HL-60/S4 treated with phorbol 12-myristate 13-acetate at 8.2 ng/mL for 4 days and 3 days (cell line): Measurements from ENCODE around the gene BRPF3.

Source experiments
- in situ Hi-C: fragments of 300-500 bp; cut with MboI; formaldehyde crosslinking; loops from 2 replicates; pipeline ENCODE4 v1.15.0; 2022; ENCODE audit warnings: low sequenced_read_pairs

Gene BRPF3

GRCh38 chr6:36196113-36196879 lies at the start of gene BRPF3:
Gene BRPF3, plus strand, starts transcription at chr6:36196744. Its CDS starts 3,579 bp downstream, at chr6:36200323.
- in situ Hi-C loops: no loop called here

DNA sequence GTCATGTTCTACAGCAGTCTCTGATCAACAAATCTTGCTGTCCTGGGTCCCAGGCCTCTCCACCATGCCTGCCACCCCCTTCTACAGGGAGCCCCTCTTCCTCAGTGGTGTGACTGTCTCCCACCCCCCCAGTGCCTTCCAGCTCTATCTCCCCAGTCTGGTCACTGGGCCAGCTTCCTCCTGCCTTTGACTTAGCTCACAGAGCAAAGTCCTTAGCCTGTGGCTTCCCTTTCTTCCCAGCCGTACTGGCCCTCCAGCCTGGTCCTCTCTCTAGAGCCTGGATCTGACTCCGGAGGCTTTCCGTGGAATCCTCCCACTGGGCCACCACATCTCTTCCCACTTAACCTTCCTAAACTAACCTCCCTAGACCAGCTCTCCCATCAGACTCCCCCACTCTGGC lies 49.2 kb upstream of the BRPF3 start:
- in situ Hi-C loops: no loop called here

GRCh38 chr6:36149476-36149875 lies 47.1 kb upstream of the BRPF3 start:
- in situ Hi-C loops: no loop called here

- in situ Hi-C loops: no loop called here
Measured at GRCh38 chr6:36150283-36150682, 46.3 kb upstream of the BRPF3 start.

DNA sequence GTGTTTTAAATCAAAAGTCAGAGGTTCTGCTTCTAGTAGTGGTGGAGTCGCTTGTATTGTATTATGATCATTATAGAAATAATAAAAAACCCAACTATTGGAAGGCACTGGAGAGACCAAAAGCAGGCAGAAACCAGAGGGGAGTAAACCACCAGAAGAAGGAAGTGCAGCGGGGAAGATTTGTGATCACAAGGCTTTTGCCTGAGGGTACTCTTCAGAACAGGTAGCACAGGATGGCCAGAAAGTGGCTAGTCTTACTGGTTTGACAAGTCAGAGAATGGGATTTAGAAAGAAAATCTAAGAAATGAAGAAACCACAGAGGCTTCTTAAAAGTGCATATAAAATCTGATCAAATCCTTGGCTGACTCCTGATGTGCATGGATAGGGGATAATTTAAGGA lies 42.3 kb upstream of the BRPF3 start:
- in situ Hi-C loops: no loop called here

DNA sequence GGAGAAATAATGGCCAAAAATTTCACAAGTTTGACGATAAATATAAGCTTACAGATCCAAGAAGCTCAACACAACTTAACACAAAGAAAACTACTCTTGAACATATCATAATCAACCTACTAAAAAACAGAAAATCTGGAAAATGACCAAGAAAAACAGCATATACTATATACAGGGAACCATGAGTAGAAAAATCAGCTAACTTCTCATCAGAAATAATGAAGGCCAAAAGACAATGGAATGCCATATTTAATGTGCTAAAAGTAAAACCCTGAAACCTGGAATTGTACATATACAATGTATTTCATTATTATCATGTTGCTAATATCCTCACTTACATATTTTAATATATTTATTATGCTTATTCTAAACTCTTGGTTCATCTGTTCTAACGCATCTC lies 40.9 kb upstream of the BRPF3 start:
- in situ Hi-C loops: no loop called here

DNA sequence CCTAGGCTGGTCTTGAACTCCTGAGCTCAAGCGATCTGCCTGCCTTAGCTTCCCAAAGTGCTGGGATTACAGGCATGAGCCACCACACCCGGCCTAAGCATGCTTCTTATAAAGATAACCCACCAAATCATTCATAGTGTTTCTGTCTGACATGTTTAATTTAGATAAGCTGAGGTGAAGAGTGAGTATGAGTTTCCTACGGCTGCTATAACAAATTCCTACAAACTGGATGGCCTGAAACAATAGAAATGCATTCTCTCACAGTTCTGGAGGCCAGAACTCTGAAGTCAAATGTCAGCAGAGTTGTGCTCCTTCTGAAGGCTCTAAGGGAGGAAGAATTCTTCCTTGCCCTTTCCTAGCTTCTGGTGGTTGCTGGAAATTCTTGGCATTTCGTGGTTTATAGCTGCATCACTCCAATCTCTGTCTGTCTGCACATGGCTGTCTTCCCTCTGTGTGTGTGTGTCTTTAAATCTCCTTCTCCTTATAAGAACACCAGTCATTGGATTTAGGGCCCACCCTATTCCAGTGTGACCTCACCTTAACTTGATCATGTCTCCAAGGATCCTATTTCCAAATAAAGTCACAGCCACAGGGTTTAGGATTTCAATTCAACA lies 36.3 kb upstream of the BRPF3 start:
- in situ Hi-C loops: no loop called here

DNA sequence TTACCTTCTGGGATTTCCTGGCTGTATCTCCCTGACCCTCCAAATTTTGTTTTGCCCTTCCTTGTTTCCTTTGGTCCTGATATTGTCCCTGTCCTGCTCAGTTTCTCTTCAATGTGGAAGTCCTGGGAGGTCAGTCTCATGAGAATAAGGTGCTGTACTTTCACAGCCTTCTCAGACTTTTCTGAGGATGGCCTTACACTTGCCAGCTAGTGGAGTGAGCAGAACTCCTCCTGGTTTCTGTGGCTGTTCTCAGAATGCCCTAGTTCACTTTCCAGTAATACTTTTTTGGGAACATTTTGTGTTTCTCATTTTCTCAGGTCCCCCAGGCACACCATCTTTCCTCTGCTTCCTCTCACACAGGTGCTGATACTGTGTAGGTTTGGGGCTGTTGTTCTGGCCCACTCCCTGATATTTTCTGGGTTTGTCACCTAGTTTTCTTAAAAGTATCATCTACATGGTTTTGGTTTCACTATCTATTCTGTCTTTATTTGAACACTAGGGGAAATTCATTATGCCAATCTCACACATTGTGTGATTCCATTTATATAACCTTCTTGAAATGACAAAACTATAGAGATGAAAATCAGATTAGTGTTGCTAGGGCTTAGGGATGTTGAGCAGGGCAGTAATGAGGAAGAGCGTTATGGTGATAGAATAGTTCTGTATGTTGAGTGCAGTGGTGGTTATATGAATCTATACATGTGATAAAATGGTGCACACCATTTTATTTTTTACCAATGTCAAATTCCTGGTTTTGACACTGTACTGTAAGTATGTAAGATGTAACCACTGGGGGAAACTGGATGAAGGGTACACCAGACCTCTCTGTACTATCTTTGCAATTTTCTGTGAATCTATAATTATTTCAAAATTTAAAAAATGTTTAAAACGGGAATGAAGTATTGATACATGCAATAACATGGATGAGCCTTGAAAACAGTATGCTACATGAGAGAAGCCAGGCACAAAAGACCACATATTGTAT lies 27.2 kb upstream of the BRPF3 start:
- in situ Hi-C loops: no loop called here

- in situ Hi-C loops: no loop called here
Measured at GRCh38 chr6:36170704-36171103, 25.8 kb upstream of the BRPF3 start.

GRCh38 chr6:36171573-36171972 lies 25.0 kb upstream of the BRPF3 start:
- in situ Hi-C loops: no loop called here

GRCh38 chr6:36177166-36177565 lies 19.4 kb upstream of the BRPF3 start:
- in situ Hi-C loops: no loop called here

DNA sequence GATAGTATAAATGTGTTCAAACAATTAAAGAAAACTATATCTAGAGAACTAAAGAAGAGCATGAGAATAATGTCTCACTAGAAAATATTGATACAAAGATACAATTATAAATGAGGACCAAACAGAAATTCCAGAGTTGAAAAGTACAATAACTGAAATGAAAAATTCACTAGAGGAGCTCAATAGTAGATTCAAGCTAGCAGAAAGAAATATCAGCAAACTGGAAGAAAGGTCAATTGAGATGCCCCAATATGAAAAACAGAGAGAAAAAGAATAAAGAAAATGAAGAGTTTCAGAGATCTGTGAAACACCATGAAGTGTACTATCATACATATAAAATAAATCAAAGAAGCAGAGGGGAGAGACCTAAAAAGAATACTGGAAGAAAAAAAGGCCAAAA lies 18.0 kb upstream of the BRPF3 start:
- in situ Hi-C loops: no loop called here

DNA sequence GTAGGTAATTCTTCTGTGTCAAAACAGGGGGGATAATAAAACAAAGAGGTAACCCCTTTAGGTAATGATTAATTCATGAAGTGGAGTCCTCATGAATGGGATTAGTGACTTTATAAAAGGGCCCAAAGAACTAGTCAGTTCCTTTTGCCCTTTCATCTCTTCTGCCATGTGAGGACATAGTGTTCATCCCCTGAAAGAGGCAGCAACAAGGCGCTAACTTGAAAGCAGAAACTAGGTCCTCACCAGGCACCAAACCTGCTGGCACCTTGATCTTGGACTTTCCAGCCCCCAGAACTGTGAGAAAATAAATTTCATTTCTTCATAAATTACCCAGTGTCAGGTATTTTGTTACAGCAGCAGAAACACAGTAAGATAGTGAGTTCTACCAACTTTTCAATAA lies 16.4 kb upstream of the BRPF3 start:
- in situ Hi-C loops: no loop called here

- in situ Hi-C loops: no loop called here
Measured at GRCh38 chr6:36184311-36184710, 12.2 kb upstream of the BRPF3 start.

GRCh38 chr6:36186199-36186598 lies 10.3 kb upstream of the BRPF3 start:
- in situ Hi-C loops: no loop called here

GRCh38 chr6:36187446-36187845 lies 9.1 kb upstream of the BRPF3 start:
- in situ Hi-C loops: no loop called here

GRCh38 chr6:36195471-36196112 lies 952 bp upstream of the BRPF3 start:
- in situ Hi-C loops: no loop called here

GRCh38 chr6:36196880-36197548 lies 470 bp downstream of the BRPF3 start:
- in situ Hi-C loops: no loop called here

GRCh38 chr6:36197739-36198221 lies 1.2 kb downstream of the BRPF3 start:
- in situ Hi-C loops: no loop called here

- in situ Hi-C loops: no loop called here
Measured at GRCh38 chr6:36198986-36199385, 2.4 kb downstream of the BRPF3 start.
